ENCODE results near the gene ZFYVE27.

Gene ZFYVE27

DNA sequence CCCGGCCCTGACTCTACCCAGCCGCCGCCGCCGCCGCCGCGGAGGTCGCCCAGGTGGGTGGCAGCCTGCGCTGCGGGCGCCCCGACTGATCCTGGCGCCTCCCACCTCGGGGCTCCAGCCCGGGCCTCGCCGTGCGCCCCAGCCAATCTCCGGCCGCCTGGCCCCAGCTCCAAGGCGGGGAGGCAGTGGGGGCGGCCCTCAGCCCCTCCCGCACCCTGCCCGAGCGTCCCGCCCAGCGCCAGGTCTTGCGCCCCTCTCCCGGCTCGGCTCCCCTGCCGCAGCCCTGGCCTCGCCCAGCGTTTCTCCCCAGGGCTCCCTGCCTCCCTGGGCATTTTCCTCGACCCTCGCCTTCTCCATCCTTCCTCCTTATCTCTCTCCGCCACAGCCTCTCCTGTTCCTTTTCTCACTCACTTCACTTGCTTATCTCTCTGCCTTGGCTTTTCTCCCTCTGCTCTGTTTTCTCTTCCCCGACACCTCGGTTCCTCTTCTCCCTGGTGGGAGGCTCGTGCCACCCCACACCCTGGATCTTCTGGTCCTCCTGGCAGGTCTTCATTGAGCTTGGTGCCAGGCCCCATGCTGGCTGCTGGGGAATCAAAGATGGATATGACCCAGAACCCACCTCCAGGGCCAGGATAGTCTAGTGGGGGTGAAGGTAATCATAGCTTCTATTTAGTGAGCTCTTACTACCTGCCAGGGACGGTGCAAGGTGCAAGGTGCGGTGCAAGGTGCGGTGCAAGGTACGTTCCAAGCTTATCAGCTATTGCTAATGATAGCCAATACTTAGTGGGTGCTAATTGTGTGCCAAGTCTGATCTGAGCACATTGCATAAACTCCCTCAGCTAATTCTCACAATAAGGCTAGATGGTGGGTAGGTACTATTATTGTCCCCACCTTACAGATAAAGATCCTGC, 35.2 kb downstream of the ZFYVE27 start, which contains the start of gene SFRP5:
Gene SFRP5, minus strand, starts transcription at position 87 of the 911 bp plus-strand sequence. CDS start 166 bp downstream, outside the sequence.
- no peak for DNase-seq

DNA sequence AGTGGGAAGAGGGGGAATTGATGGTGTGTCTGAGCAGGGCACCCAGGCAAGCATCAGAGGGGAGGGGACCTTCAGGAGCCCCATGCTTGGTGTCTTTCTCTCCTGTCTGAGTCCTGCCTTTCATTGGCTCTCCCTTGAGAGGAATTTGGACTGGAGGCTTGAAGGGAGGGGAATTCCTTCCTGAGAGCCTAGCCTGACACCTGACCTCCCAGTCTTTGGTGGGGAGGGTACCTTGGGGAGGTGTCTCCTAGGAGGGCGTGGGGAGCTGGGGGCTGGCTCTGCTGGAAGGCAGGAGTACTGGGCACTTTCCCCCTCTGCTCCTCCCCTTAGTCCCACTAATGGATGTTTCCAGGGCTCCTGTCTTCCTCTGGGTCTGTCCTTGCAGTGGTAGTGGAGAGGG, 36.2 kb downstream of the ZFYVE27 start:
- no peak for DNase-seq

DNA sequence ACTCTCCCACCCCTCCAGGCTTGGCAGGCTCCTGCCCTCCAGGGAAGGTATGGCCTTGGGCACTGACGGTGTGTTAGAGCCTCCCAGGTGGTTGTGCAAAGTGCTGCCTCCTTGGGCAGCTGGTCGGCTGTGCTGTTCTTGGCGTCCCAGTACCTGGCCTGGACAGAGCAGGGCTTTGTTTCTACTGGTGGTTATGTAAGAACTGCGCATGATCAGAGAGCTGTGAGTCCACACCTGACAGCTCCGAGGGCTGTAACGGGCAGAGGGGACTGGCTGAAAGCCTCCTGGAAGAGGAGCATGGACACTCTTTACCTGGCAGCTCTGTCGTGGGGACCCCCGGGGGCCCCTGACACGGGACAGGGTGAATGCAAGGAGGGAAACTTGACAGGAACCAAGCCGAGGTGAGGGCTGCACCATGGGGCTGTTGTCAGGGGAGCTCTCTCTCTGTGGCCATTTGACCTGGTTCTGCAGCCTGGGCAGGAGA, 37.9 kb downstream of the ZFYVE27 start:
- no peak for DNase-seq

DNA sequence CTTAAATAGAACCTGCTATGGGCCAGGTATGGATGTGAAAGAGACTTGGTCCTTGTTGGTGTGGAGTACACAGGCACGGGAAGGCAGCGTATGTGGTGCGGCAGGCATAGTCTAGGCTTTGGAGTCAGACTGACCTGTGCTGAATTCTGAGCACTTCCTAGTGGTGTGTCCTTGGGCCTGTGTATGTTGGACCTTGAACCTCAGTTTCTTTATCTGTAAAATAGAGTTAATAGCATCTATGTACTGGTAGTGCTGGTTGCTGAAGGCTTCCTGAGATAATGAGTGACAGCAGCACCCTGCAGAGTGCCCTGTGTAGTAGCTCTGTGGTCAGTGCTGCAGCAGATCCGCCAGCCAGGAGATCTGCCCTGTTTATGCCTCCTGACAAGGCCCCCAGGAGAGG, 40.2 kb downstream of the ZFYVE27 start:
- no peak for DNase-seq

DNA sequence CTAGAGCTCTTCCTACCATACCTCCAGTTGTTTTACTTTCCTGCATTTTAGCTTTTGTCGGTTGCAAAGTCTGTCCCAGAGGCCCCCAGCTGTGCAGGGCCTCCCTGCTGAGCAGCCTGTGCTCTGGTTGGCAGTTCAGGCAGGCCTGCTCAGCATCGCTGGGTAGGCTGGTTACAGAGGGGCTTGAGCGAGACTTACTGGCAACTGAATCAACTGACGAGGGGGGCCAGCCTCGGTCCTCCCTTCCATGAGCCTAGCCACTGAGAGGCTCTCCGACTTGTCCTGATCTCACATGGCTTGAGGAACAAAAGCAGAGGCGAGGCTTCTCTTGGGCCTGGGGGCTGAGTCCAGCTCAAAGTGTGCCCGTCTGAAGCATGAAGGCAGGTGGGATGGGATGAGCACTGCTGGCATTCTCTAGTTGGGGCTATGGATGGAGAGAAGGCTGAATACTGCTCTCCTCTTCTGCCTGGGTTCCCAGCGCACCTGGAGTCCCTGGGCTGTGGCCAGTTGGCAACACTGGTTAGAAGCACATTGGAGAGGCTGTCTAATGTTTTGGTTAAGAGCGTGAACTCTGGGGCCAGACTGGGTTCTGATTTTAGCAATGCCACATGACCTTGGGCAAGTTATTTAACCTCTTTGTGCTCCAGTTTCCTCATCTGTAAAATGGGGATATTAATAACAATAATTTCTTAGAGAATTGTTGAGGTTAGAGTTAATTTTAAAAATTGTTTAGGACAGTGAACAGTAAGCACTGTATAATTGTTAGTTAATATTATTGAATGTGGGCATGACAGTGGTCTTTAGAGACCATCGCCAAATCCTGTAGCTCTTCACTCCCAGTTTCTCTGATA, 41.7 kb downstream of the ZFYVE27 start:
- no peak for DNase-seq

DNA sequence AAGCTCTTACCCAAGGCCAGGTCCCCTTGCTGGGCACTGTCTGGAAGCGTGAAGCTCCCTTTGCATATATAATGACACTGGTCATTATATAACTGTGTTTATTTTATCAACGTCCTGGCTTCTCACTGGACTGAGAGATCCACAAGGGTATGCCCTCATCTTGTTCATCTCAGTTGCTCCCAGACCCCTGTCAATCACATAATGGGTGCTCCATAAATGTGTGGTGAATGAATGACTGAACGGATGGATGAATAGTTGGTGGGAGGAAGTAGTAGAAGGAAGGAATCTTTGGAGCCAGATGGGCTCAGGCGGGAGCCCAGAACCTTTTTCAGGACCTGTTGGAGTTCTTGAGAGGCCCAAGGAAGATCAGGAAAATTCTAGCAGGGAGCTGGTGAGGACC, 42.6 kb downstream of the ZFYVE27 start:
- DNase-seq, result no peak

DNA sequence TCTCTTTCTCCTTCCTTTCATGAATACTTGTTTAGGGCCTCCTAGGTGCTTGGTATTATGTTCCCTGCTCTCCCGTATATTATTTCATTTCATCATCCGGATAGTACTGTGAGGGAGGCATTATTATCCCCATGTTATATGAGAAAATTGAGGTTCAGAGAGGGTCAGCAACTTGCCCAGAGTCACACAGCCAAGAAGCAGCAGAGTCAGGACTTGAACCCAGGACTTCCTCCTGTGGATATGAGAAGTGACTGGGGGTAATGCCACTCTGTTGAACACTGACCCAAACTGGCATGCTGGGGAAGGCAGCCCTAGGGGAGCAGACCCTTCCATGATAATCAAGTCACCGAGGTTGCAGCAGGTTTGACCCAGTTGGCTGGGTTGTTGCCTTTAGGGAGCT, 43.0 kb downstream of the ZFYVE27 start:
- no peak for DNase-seq

DNA sequence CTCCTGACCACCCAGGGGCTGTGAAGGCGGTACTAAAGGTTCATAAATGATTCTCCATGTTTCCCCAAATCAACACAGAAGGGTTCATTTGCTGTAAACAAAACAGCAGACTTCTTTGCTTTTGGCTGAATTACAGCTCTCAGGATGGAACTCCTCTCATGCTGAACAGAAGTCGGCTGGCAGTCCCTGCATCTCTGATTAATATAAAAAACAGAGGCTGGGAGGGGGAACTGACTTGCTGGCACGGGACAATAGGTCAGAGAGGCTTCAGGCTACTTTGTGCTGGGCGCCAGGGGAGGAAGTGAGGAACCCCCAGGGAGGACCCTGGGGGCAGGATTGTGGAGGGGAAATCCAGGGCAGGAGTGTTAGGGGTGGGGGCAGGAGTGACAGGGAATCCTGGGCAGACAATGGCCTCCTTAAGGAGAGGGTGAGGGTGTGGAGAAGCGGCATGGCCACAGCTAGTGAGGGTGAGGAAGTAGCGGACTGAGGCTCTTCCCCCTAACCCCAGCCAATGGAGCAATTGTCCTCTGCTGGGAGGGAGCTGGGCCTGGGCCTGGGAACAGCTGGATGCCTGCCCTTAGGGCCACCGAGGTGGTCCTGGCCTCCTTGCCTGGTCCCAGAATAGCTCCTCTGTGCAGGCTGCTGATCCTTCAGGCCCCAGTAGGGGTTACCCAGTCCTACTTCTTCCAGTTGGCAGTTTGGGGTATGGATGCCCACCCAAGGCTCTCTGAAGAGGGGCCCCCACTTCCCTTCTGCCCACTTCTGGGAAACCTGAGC, 44.1 kb downstream of the ZFYVE27 start:
- no peak for DNase-seq

DNA sequence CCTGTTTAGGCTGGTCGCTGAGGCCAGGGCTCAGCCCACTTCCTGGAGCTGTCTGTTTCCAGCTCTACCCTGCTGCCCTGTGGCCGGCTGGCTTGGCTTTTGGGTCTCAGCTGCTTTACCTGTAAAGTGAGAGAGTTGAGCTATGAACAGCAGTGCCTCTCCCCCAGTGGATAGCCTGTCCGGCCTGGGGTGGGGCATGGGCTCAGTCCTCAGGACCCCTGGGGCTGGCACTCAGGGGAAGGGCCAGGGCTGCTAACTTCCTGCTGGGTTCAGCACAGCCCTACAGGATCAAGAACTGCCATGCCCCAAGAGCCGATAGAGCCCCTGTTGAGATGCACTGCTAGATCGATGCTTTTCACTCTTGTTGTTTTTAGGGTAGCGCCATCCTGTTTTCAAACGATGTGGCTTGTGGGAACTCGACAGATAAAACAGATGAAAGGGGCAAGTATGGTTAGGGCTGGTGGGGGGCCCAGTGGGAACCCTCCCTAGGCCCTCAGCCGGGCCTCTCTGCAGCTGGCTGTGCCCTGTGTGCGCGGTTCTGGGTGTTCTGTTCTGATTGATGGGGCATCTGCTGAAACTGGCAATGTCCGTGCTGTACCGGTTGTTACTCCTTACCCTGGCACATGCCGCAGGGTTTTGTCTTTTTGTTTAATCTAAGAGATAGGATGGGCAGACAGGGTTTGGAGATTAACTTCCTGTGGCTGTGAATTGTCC, 44.8 kb downstream of the ZFYVE27 start:
- no peak for DNase-seq

DNA sequence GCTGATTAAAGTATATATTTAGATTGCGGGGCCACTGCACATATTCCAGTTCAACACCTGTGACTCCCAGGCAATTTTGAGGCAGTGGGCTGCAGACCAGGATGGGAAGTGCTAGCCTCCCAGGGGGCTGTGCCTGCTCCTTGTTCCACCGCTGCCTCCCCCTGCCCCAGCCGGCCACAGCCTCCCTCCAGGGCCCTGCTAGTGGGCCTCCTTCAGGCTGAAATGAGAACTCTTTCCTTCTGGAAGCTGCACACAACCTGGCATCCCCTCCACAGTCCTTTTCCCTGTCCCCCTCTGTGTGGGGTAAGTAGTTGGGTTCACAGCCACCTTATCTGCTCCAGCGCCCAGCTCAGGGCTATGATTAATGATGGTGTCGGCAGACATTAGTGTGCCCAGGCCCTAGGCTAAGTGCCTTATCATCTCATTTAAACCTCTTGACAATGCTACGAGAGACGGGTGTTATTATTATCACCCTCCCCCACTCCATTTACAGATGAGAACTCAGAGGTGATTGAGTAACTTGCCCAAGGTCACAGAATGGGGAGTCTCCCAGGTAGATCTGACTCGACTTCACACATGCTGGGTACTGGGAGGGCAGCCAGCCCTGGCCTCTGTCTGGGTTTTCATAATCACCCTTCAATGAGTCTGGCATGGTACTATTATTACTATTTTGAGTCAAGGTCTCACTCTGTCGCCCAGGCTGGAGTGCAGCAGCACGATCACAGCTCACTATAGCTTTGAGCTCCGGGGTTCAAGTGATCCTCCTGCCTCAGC, 45.7 kb downstream of the ZFYVE27 start:
- no peak for DNase-seq

DNA sequence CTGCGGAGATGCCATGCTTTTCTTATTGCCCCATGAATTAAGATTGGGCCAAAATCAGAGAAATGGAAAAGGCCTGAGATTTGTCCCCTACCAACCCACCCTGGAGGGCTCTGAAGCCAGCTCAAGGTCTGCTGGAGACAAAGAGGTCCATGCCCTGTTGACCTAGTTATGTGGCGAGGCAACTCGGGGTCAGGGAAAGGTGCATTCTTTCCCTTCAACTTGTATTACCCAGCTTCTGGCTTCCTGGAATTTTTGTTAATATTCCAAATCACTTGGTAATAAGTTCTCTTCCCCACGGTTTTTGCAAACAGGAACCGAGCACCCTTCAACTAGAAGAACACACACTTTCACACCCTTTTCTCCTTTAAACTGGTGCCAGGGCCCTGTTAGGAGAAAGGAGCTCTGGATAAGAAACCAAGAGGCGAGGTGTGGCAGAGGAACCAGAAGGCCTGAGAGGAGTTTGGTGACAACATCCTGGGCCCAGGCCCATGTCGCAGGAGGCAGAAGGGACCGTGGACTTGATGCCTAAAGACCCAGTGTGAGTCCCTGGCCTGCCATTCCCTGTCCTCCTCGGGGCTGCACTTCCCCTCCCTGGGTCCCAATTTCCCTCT, 47.4 kb downstream of the ZFYVE27 start:
- no peak for DNase-seq

DNA sequence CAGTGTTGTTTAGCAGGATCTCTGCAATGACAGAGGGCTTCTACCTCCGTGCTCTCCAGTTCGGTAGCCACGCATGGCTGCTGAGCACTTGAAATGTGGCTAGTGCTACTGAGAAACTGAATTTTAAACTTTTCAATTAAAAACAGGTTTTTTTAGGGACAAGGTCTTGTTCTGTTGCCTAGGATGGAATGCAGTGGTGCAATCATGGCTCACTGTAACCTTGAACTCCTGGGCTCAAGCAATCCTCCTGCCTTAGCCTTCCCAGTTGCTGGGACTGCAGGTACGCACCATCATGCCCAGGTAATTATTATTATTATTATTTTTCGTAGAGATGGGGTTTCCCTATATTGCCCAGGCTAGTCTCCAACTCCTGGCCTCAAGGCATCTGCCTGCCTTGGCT, 48.3 kb downstream of the ZFYVE27 start:
- DNase-seq, result no peak

DNA sequence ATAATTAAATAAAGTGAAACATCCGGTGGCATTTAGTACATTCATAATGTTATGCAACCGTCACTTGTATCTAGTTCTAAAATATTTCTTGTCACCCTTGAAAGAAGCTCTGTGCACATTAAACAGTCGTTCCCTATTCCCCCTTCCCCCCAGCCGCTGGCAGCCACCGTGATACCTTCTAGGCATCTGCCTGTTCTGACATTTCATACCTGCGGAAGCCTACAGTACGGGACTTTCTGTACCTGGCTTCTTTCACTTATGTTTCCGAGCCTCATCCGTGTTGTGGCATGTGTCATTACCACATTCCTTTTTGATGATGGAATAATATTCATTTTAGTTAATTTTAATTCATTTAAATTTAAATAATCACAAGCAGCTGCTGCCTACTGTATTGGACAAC, 48.8 kb downstream of the ZFYVE27 start:
- no peak for DNase-seq

DNA sequence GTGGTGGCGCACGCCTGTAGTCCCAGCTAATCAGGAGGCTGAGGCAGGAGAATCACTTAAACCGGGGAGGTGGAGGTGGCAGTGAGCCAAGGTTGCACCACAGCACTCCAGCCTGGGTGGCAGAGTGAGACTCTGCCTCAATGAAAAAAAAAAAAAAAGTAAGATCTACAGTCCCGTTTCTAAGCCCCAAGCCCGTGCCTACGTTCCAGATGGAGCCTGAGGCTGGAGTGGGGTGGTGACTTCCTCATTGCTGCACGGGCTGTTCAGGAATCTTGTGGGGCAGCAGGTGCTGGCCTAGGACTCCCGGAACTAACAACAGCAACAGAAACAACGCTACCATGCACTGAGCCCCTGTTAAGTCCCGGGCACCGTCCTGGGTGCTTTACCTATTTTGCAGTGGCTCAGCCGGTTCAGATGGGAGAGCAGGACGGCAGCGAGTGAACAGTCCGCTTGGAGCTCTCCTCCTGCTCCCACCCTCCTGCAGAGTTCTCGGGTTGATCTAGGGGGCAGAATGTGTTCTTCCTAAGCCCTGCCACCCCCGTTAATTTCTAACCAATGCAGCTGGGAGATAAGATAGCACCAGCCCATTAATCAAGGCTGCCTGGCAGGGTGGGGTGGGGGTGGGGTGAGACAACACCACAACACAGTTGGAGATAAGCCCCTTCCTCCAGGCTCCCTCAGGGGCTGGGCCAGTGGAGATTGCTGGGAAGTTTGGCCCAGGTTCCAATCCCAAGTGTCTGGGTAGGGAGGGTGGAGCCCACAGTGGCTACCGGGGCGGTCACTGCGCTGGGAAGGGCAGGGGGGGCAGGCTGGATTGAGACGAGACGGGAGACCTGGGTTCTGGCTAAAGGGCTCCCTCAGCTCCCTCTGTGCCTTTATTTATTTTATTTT, 51.9 kb downstream of the ZFYVE27 start:
- peak; percentile 24 for DNase-seq

DNA sequence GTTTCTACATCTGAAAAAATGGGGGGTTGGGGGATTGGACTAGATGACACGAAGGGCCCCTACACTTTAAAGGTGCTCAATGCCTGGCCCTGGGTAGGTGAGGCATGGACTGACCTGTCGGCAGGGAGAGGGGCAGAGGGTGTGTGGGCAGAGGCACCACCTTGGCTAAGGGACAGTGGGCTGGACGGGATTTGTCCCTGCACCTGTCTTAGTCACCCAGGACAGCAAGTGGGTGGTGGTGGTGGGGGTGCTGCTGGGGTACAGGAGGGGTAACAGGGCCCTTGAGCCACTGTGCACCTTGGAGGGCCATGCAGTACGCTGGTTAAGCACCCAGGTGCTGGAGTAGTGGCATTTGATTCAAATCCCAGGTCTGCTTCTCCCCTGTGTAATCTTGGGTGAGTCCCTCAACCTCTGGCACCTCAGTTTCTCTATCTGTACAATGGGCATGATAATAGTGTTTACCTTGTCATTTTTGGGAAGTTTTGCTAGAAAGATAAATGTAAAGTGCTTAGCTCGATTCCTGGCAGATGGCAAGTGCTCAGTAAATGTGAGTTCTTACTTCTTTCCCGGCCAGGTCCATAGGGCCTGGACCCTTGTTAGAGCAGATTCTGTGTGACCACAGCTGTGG, 53.0 kb downstream of the ZFYVE27 start:
- DNase-seq, result no peak

DNA sequence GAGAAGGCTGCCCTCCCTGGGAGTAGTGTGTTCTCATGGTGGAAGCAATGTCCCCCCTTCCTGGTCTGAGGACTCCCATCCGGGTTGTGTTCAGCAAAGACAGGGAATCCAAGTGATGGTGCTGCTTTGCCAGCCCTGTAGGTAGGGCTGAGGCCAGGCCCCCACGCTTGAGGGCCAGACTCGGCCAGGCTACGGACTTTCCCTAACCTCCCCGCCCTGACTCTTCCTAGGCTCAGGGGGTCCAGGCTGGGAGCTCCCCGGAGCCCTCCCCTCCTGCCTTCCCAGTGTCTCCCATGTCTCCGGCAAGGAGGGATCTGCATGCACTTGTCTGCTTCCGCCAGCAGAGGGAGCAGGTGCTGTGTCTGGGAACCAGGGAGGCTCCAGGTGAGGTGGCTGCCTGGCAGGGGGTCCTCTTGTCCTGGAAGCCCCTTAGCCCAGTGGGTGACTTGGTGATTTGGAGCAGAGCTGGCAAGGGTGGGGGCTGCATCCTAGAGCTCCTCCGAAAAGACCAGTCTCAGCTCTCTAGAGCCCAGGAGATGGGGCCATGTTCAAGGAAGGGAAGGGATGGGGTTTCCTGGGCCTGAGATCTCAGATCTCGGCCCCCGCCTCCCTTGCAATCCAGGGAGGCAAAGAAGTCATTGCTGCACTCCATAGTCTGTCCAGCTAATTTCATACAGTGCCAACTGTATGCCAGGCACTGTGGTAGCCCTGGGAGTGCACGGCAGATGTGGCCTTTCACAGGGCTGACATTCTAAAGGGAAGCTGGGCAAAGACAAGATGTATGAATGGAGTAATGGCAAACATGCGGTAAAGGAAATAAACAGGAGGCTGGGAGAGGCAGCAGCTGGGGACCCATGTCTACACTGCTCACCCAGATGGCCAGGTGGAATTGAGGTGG, 55.1 kb downstream of the ZFYVE27 start:
- peak; percentile 82 for DNase-seq

DNA sequence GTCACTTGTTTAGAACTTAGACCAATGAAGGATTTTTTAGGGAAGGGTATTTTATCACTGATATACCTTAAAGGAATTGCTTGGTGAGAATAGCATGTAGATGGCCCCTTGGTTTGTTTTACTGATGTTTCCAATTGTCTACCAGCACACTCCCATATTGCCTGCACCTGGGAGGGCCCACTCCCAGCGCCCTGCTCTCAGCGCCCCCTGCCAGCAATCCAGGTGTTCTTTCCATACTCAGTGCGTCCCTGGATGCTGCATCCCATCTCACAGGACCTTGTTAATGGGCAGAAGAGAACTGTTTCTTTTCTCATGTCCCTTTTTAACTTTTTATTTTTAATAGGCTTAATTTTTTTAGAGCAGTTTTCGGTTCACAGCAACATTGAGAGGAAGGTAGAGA, 59.0 kb downstream of the ZFYVE27 start:
- DNase-seq, result no peak

DNA sequence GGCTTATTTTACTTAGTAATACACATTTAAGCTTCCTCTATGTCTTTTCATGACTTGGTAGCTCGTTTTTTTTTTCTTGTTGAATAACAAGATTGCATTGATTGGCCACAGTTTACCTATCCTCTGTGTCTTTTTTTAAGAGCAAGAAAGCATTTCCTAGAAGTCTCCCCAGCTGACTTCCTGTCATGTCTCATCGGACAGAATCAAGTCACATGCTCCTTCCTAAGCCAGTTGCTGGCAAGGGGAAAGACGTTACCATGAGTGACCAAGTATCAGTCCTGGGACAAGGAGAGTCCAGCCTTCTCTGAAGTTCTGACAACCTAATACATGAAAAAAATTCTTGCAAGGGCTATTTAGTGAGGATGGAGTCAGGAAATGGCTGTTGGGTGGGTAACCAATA, 59.7 kb downstream of the ZFYVE27 start:
- DNase-seq, result no peak

All from eye (tissue), 1 donor.